Smooth muscle cell (in vitro differentiated cells): ENCODE data around the gene PMAIP1. TPM values are rescaled to one million over a fixed set of nuclear protein-coding genes. Genes with fewer than 3 reads are reported as not detected.

Source experiments
- DNase-seq: peaks from one replicate; lab custom pipeline; 2025; ENCODE audit not compliant: unreplicated experiment; lab: John Stamatoyannopoulos, UW
- H2AFZ ChIP-seq: fragments of 200-600 bp; sonication (generic); 2 replicates; pipeline ENCODE4 v1.6.0; 2016; ENCODE audit warnings: antibody characterized with exemption, low read depth, mild to moderate bottlenecking
- H3F3A ChIP-seq: fragments of 200-600 bp; sonication (generic); 2 replicates; pipeline ENCODE4 v1.6.0; 2017; ENCODE audit warnings: antibody characterized with exemption, low read depth
- H3K27ac ChIP-seq: fragments of 200-600 bp; sonication (generic); 2 replicates; pipeline ENCODE4 v1.5.1; 2016; ENCODE audit warnings: low read depth, mild to moderate bottlenecking
- H3K27me3 ChIP-seq: fragments of 200-600 bp; sonication (generic); 2 replicates; pipeline ENCODE4 v1.6.1; 2016; ENCODE audit warnings: low read depth, mild to moderate bottlenecking
- H3K36me3 ChIP-seq: fragments of 200-600 bp; sonication (generic); 2 replicates; pipeline ENCODE4 v1.5.1; 2016; ENCODE audit warnings: low read depth
- H3K4me1 ChIP-seq: fragments of 200-600 bp; sonication (generic); 2 replicates; pipeline ENCODE4 v1.5.1; 2016; ENCODE audit warnings: low read depth
- H3K4me2 ChIP-seq: fragments of 200-600 bp; sonication (generic); 2 replicates; pipeline ENCODE4 v1.6.0; 2016; ENCODE audit warnings: mild to moderate bottlenecking
- H3K4me3 ChIP-seq: fragments of 200-600 bp; sonication (generic); 2 replicates; pipeline ENCODE4 v1.5.1; 2016; ENCODE audit warnings: mild to moderate bottlenecking
- H3K79me2 ChIP-seq: fragments of 200-600 bp; sonication (generic); 2 replicates; pipeline ENCODE4 v1.6.0; 2016; ENCODE audit warnings: low read depth, mild to moderate bottlenecking
- H3K9ac ChIP-seq: fragments of 200-600 bp; sonication (generic); 2 replicates; pipeline ENCODE4 v1.6.0; 2016; ENCODE audit warnings: low read depth
- H3K9me3 ChIP-seq: fragments of 200-600 bp; sonication (generic); replicated peaks from 2 replicates; pipeline ENCODE4 v1.5.1; 2016; ENCODE audit warnings: low read depth
- H4K20me1 ChIP-seq: fragments of 200-600 bp; sonication (generic); 2 replicates; pipeline ENCODE4 v1.6.0; 2016; ENCODE audit warnings: low read depth
- CTCF ChIP-seq: fragments of 200-600 bp; sonication (generic); IDR thresholded peaks from 2 replicates; pipeline ENCODE4 v1.5.1; 2017; ENCODE audit warnings: borderline replicate concordance, mild to moderate bottlenecking, antibody characterized with exemption; ENCODE audit not compliant: insufficient read depth, poor library complexity, severe bottlenecking
- WGBS: methylation state at CpG from one replicate; pipeline ENCODE4 v1.1.7; 2016; ENCODE audit warnings: low lambda C conversion rate; 5-methylcytosine and 5-hydroxymethylcytosine counted together
- polyA plus RNA-seq: library from polyadenylated mRNA; unstranded; fragments of >200 nt; fragmentation: Nextera tagmentation; extraction: Ambion mirVana; gene quantifications from 2 replicates; pipeline ENCODE4 v1.2.1, GENCODE V29; 2016
- total RNA-seq: library from RNA; depleted of rRNA; stranded (reverse); fragments of >200 nt; gene quantifications from 2 replicates; pipeline ENCODE4 v1.2.3, GENCODE V29; 2014

The PMAIP1 gene
- total and polyA plus RNA-seq, 2 experiments from 2014 or later: 18.0 to 37.5 TPM

- Histone ChIP-seq H3K4me2 (peak overlapping the region; percentile 70), H3K36me3 (no peaks in the 10 kb centered on the region), H3K27ac (no peak overlapping the region), H3K4me3 (no peak overlapping the region), H3K79me2 (no peaks in the 10 kb centered on the region), H3K9me3 (no peaks in the 10 kb centered on the region), H3K9ac (no peak overlapping the region), H4K20me1 (no peaks in the 10 kb centered on the region), H3F3A (peaks cover 2% of the 10 kb centered on the region), H3K27me3 (peaks cover 19% of the 10 kb centered on the region), H2AFZ (no peak overlapping the region), H3K4me1 (no peaks in the 10 kb centered on the region)
- no peak for TF ChIP-seq CTCF
- no peak for DNase-seq
Observed at GRCh38 chr18:59911600-59911999, 11.8 kb downstream of the PMAIP1 start.

GRCh38 chr18:59912007-59912550, 12.3 kb downstream of the PMAIP1 start:
- no peaks in the 10 kb centered on the region for H3K4me1 ChIP-seq
- H3K4me3 ChIP-seq: no peak overlapping the region
- no peak for TF ChIP-seq CTCF
- no peak overlapping the region for H2AFZ ChIP-seq
- H4K20me1 ChIP-seq: no peaks in the 10 kb centered on the region
- no peaks in the 10 kb centered on the region for H3K79me2 ChIP-seq
- H3K4me2 ChIP-seq: peak overlapping the region; percentile 70
- H3K27me3 ChIP-seq: peaks cover 15% of the 10 kb centered on the region
- H3K9me3 ChIP-seq: no peaks in the 10 kb centered on the region
- DNase-seq: no peak
- H3K9ac ChIP-seq: no peak overlapping the region
- 78% methylated on average over 2 of the region's 2 CpGs for WGBS
- H3F3A ChIP-seq: peaks cover 2% of the 10 kb centered on the region
- H3K27ac ChIP-seq: no peak overlapping the region
- H3K36me3 ChIP-seq: no peaks in the 10 kb centered on the region

GRCh38 chr18:59915606-59916005, 15.8 kb downstream of the PMAIP1 start:
- Histone ChIP-seq H3K4me1 (peaks cover 4% of the 10 kb centered on the region), H2AFZ (no peak overlapping the region), H3K4me2 (no peak overlapping the region), H3K4me3 (no peak overlapping the region), H3K9me3 (no peaks in the 10 kb centered on the region), H3K27ac (no peak overlapping the region), H3K79me2 (no peaks in the 10 kb centered on the region), H3K9ac (no peak overlapping the region), H3K36me3 (no peaks in the 10 kb centered on the region), H3K27me3 (no peaks in the 10 kb centered on the region), H3F3A (peaks cover 2% of the 10 kb centered on the region), H4K20me1 (no peaks in the 10 kb centered on the region)
- WGBS: 71% methylated on average over 6 of the region's 6 CpGs
- no peak for TF ChIP-seq CTCF
- DNase-seq: no peak

GRCh38 chr18:59916746-59917145, 16.9 kb downstream of the PMAIP1 start:
- WGBS: 77% methylated on average over 3 of the region's 3 CpGs
- Histone ChIP-seq H3K4me1 (peaks cover 4% of the 10 kb centered on the region), H3K79me2 (no peaks in the 10 kb centered on the region), H4K20me1 (no peaks in the 10 kb centered on the region), H3F3A (peaks cover 2% of the 10 kb centered on the region), H2AFZ (no peak overlapping the region), H3K4me2 (no peak overlapping the region), H3K27me3 (no peaks in the 10 kb centered on the region), H3K36me3 (no peaks in the 10 kb centered on the region), H3K9ac (no peak overlapping the region), H3K9me3 (no peaks in the 10 kb centered on the region), H3K4me3 (no peak overlapping the region), H3K27ac (no peak overlapping the region)
- TF ChIP-seq CTCF: no peak
- no peak for DNase-seq
